Tibial artery (tissue), 4 donors: ENCODE data around the gene NISCH.
A peak's percentile ranks its signal among the peaks of the same experiment; 100 is the strongest.

Experiments used
- DNase-seq, 2 donors: peaks; one replicate each; pipeline ENCODE4 v3.0.0-alpha.2; 2019
- H3K27ac ChIP-seq, 2 donors: fragments of 200-600 bp; sonication (generic) in 1 of 2; 1 replicate in 1 of 2; 2 replicates in 1 of 2; pipeline ENCODE4 v1.5.1; 2018 to 2019; ENCODE audit warnings: mild to moderate bottlenecking in 1 of 2
- H3K27me3 ChIP-seq, 2 donors: fragments of 200-600 bp; sonication (generic) in 1 of 2; one replicate each; pipeline versions ENCODE4 v1.5.1 to v1.6.0; 2016 to 2019
- H3K36me3 ChIP-seq, 3 donors: fragments of 200-600 bp; sonication (generic) in 2 of 3; one replicate each; pipeline ENCODE4 v1.5.1; 2016 to 2019; ENCODE audit warnings: mild to moderate bottlenecking in 2 of 3
- H3K4me1 ChIP-seq, 4 donors: fragments of 200-600 bp; sonication (generic) in 2 of 4; 1 replicate in 3 of 4; 2 replicates in 1 of 4; pipeline ENCODE4 v1.5.1; 2016 to 2019
- H3K4me3 ChIP-seq, 2 donors: fragments of 200-600 bp; sonication (generic) in 1 of 2; 1 replicate in 1 of 2; 2 replicates in 1 of 2; pipeline ENCODE4 v1.5.1; 2018 to 2019; ENCODE audit warnings: mild to moderate bottlenecking in 2 of 2
- H3K9me3 ChIP-seq, 3 donors: fragments of 200-600 bp; sonication (generic) in 1 of 3; one replicate each; pipeline ENCODE4 v1.5.1; 2016 to 2019
- CTCF ChIP-seq, 2 experiments: fragments of 200-600 bp in 1 of 2; fragments of 450-650 bp in 1 of 2; IDR thresholded peaks; one replicate each; pipeline ENCODE4 v1.5.1; 2017 to 2019; ENCODE audit warnings: antibody characterized with exemption in 2 of 2, mild to moderate bottlenecking in 1 of 2, moderate library complexity in 1 of 2
- intact Hi-C: fragments of 100-400 bp; cut with DNase I; formaldehyde crosslinking; loops from one replicate; pipeline ENCODE4 v1.15.0; 2023; ENCODE audit warnings: low total_unique reads

NISCH gene

GRCh38 chr3:52443268-52443610 is 12.2 kb upstream of the NISCH start:
- H3K9me3 ChIP-seq = no peaks in the 10 kb centered on the region
- intact Hi-C loops = no loop called here
- no peaks in the 10 kb centered on the region for H3K36me3 ChIP-seq
- no peak for TF ChIP-seq CTCF (IDR thresholded peaks at IDR 0.05)
- no peak overlapping the region for H3K4me3 ChIP-seq
- DNase-seq = no peak
- H3K4me1 ChIP-seq = peaks cover 0 to 10% (median 6%) of the 10 kb centered on the region in 4 donors
- H3K27me3 ChIP-seq = no peaks in the 10 kb centered on the region
- H3K27ac ChIP-seq = no peak overlapping the region

GRCh38 chr3:52443791-52444687 is 11.4 kb upstream of the NISCH start:
- Histone ChIP-seq H3K36me3 (no peaks in the 10 kb centered on the region), H3K4me1 (peaks cover 0 to 10% (median 5%) of the 10 kb centered on the region in 4 donors), H3K27me3 (no peaks in the 10 kb centered on the region), H3K27ac (no peak overlapping the region), H3K9me3 (no peaks in the 10 kb centered on the region), H3K4me3 (no peak overlapping the region)
- intact Hi-C loops = no loop called here
- peak in 1 of 2 donors; percentile 55 for DNase-seq
- no peak for TF ChIP-seq CTCF (IDR thresholded peaks at IDR 0.05)

GRCh38 chr3:52444860-52445793 is 10.3 kb upstream of the NISCH start, which contains the start of gene SEMA3G:
Gene SEMA3G, minus strand, starts transcription at chr3:52445103. Its CDS starts 76 bp downstream, at chr3:52445027.
- Histone ChIP-seq H3K27ac (no peak within 1 kb of the TSS), H3K4me3 (peak within 1 kb of the TSS; percentile 17 to 32), H3K36me3 (no peaks in the 10 kb centered on the region), H3K9me3 (no peaks in the 10 kb centered on the region), H3K4me1 (peaks cover 0 to 10% (median 6%) of the 10 kb centered on the region in 4 donors), H3K27me3 (no peaks in the 10 kb centered on the region)
- intact Hi-C loops = no loop called here
- peak; percentile 75 to 85 for DNase-seq
- peak; percentile 71 to 81 for TF ChIP-seq CTCF (IDR thresholded peaks at IDR 0.05)

- peaks cover 0 to 15% (median 6%) of the 10 kb centered on the region in 4 donors for H3K4me1 ChIP-seq
- no peaks in the 10 kb centered on the region for H3K36me3 ChIP-seq
- no peak for DNase-seq
- H3K27me3 ChIP-seq = no peaks in the 10 kb centered on the region
- no peak for TF ChIP-seq CTCF (IDR thresholded peaks at IDR 0.05)
- H3K9me3 ChIP-seq = no peaks in the 10 kb centered on the region
- H3K4me3 ChIP-seq = no peak overlapping the region
- intact Hi-C loops = loop anchor here (2.0 kb wide), 1 partner anchor 17 kb away; no protein-coding TSS in a partner anchor
- H3K27ac ChIP-seq = no peak overlapping the region
Observed at GRCh38 chr3:52446042-52446441, 9.4 kb upstream of the NISCH start.

GRCh38 chr3:52446631-52447511 is 8.5 kb upstream of the NISCH start:
- Histone ChIP-seq H3K4me1 (peaks cover 0 to 15% (median 6%) of the 10 kb centered on the region in 4 donors), H3K9me3 (no peaks in the 10 kb centered on the region), H3K27me3 (no peaks in the 10 kb centered on the region), H3K36me3 (no peaks in the 10 kb centered on the region), H3K27ac (no peak overlapping the region), H3K4me3 (no peak overlapping the region)
- DNase-seq = peak in 1 of 2 donors; percentile 72
- intact Hi-C loops = loop anchor here (2.0 kb wide), 1 partner anchor 18 kb away; no protein-coding TSS in a partner anchor
- TF ChIP-seq CTCF (IDR thresholded peaks at IDR 0.05) = peak; percentile 97 to 100
